ENCODE results near the gene PTX4.

Gene PTX4

DNA sequence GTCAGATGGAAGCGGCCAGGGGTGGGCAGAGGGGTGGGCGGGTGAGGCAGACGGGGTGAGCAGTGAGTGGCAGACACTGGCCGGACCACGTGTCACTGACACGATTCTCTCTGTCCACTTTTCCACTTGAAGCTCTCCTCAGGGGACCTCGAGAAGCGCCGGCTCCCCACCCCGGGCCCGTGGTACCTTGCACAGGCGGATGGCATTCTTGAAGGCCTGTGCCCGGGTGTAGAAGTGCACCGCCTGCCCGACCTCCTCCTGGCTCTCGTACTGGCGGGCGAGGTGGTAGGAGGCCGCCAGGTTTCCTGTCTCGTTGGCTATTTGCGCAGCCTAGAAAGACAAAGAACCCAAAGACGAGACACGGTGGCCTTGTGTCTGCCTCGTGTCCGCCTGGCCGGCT is 35.6 kb upstream of the PTX4 start:
- peaks cover 9% of the 10 kb centered on the region for H3K4me1 ChIP-seq (ENCODE audit: insufficient read depth, low read length, poor library complexity, severe bottlenecking)
- TF ChIP-seq, protein P1, sequence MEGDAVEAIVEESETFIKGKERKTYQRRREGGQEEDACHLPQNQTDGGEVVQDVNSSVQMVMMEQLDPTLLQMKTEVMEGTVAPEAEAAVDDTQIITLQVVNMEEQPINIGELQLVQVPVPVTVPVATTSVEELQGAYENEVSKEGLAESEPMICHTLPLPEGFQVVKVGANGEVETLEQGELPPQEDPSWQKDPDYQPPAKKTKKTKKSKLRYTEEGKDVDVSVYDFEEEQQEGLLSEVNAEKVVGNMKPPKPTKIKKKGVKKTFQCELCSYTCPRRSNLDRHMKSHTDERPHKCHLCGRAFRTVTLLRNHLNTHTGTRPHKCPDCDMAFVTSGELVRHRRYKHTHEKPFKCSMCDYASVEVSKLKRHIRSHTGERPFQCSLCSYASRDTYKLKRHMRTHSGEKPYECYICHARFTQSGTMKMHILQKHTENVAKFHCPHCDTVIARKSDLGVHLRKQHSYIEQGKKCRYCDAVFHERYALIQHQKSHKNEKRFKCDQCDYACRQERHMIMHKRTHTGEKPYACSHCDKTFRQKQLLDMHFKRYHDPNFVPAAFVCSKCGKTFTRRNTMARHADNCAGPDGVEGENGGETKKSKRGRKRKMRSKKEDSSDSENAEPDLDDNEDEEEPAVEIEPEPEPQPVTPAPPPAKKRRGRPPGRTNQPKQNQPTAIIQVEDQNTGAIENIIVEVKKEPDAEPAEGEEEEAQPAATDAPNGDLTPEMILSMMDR (conservative IDR thresholded peaks at IDR 0.05; ENCODE audit: low read length) = no peak
- TF ChIP-seq EZH2phosphoT487 (IDR thresholded peaks at IDR 0.05; ENCODE audit: borderline replicate concordance) = no peak
- no peaks in the 10 kb centered on the region for H3F3A ChIP-seq (ENCODE audit: low read depth)
- H2AFZ ChIP-seq (ENCODE audit: low read length) = no peak overlapping the region
- H4K20me1 ChIP-seq (ENCODE audit: insufficient read depth, low read length, poor library complexity, severe bottlenecking) = no peaks in the 10 kb centered on the region
- no peaks in the 10 kb centered on the region for H3K9me2 ChIP-seq (replicated peaks; ENCODE audit: low read depth, low read length)
- H3K36me3 ChIP-seq (ENCODE audit: insufficient read depth, low read length) = no peaks in the 10 kb centered on the region
- no peaks in the 10 kb centered on the region for H3K79me2 ChIP-seq (ENCODE audit: insufficient read depth, low read length)
- no peak overlapping the region for H3K4me2 ChIP-seq (ENCODE audit: low read depth, low read length, poor library complexity, severe bottlenecking)
- no peak overlapping the region for H3K9ac ChIP-seq (ENCODE audit: low read depth, low read length, poor library complexity, severe bottlenecking)
- no peak overlapping the region for H3K4me3 ChIP-seq (ENCODE audit: low read length, poor library complexity, severe bottlenecking)
- no peaks in the 10 kb centered on the region for H3K9me3 ChIP-seq (ENCODE audit: insufficient read depth, low read depth, low read length)
- H3K27me3 ChIP-seq (ENCODE audit: insufficient read depth, low read length, poor library complexity, severe bottlenecking) = no peaks in the 10 kb centered on the region

DNA sequence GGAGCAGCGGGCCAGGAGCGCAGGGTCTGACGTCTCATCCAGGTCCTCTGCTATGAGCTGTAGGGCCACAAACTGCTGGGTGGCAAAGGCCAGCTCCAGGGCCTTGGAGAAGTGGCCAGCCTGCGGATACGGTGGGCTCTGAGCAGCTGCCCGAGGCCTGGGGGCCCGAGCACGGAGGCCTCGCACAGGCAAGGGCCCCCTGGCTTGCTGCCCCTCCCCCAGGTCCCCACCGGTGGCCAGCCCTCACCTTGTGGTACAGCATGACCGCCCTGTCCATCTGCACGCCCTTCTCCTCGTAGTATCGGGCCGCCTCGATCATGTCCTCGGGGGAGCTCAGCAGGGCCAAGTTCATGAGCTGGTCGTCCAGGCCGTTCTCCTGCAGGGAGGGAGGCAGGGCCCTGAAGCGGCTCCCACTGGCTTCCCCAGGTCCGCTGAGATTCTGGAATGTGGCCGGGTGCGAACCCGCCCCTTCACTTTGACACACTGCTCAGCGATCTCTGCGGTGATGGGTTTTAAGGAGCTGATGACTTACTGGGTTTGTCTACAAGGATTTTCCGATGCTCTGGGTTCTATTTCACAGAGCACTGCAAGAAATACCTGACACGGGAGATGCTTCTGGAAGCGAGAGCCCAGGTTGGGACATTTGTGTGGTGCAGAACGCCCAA is 35.0 kb upstream of the PTX4 start:
- H3K4me2 ChIP-seq (ENCODE audit: low read depth, low read length, poor library complexity, severe bottlenecking) = no peak overlapping the region
- peaks cover 9% of the 10 kb centered on the region for H3K4me1 ChIP-seq (ENCODE audit: insufficient read depth, low read length, poor library complexity, severe bottlenecking)
- H2AFZ ChIP-seq (ENCODE audit: low read length) = no peak overlapping the region
- no peaks in the 10 kb centered on the region for H3K27me3 ChIP-seq (ENCODE audit: insufficient read depth, low read length, poor library complexity, severe bottlenecking)
- H3K79me2 ChIP-seq (ENCODE audit: insufficient read depth, low read length) = no peaks in the 10 kb centered on the region
- no peaks in the 10 kb centered on the region for H3K36me3 ChIP-seq (ENCODE audit: insufficient read depth, low read length)
- no peak for TF ChIP-seq EZH2phosphoT487 (IDR thresholded peaks at IDR 0.05; ENCODE audit: borderline replicate concordance)
- TF ChIP-seq, protein P1 (conservative IDR thresholded peaks at IDR 0.05; ENCODE audit: low read length) = no peak
- H3F3A ChIP-seq (ENCODE audit: low read depth) = no peaks in the 10 kb centered on the region
- no peaks in the 10 kb centered on the region for H3K9me3 ChIP-seq (ENCODE audit: insufficient read depth, low read depth, low read length)
- H3K9me2 ChIP-seq (replicated peaks; ENCODE audit: low read depth, low read length) = no peaks in the 10 kb centered on the region
- H4K20me1 ChIP-seq (ENCODE audit: insufficient read depth, low read length, poor library complexity, severe bottlenecking) = no peaks in the 10 kb centered on the region
- no peak overlapping the region for H3K4me3 ChIP-seq (ENCODE audit: low read length, poor library complexity, severe bottlenecking)
- H3K9ac ChIP-seq (ENCODE audit: low read depth, low read length, poor library complexity, severe bottlenecking) = no peak overlapping the region

DNA sequence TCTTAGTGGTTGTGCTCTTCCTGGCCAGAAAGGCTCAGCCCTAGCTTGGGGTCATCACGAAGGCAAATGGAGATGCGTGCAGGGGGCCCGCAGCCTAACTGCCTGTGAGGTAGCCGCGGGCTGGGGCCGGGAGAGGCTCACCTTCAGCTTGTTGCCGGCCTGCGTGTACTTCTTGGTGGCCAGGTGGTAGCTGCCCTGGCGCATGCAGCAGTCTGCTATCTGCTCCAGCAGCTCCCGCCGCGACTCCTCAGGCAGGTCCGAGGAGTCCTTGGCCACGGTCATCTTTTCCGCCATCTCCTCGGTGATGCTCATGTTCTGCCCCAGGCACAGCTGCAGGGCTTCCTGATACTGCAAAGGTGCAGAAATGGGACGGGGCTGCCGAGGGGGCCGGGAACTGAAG is 31.7 kb upstream of the PTX4 start:
- Histone ChIP-seq H3K9me2 (replicated peaks; ENCODE audit: low read depth, low read length) (no peaks in the 10 kb centered on the region), H3K4me3 (ENCODE audit: low read length, poor library complexity, severe bottlenecking) (no peak overlapping the region), H4K20me1 (ENCODE audit: insufficient read depth, low read length, poor library complexity, severe bottlenecking) (no peaks in the 10 kb centered on the region), H3K9ac (ENCODE audit: low read depth, low read length, poor library complexity, severe bottlenecking) (no peak overlapping the region), H3K4me1 (ENCODE audit: insufficient read depth, low read length, poor library complexity, severe bottlenecking) (no peaks in the 10 kb centered on the region), H3K9me3 (ENCODE audit: insufficient read depth, low read depth, low read length) (no peaks in the 10 kb centered on the region), H2AFZ (ENCODE audit: low read length) (no peak overlapping the region), H3K79me2 (ENCODE audit: insufficient read depth, low read length) (no peaks in the 10 kb centered on the region), H3K27me3 (ENCODE audit: insufficient read depth, low read length, poor library complexity, severe bottlenecking) (no peaks in the 10 kb centered on the region), H3F3A (ENCODE audit: low read depth) (no peaks in the 10 kb centered on the region), H3K4me2 (ENCODE audit: low read depth, low read length, poor library complexity, severe bottlenecking) (no peak overlapping the region), H3K36me3 (ENCODE audit: insufficient read depth, low read length) (no peaks in the 10 kb centered on the region)
- no peak for TF ChIP-seq EZH2phosphoT487 (IDR thresholded peaks at IDR 0.05; ENCODE audit: borderline replicate concordance)
- TF ChIP-seq, protein P1 (conservative IDR thresholded peaks at IDR 0.05; ENCODE audit: low read length) = no peak
